ENCODE data around the gene MYCBP.
"Not testable (repeated sequence)": the region's sequence is repeated elsewhere in the genome, so short reads cannot be mapped to it uniquely, and the experiment has no call there.

The MYCBP gene, protein sequence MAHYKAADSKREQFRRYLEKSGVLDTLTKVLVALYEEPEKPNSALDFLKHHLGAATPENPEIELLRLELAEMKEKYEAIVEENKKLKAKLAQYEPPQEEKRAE

DNA sequence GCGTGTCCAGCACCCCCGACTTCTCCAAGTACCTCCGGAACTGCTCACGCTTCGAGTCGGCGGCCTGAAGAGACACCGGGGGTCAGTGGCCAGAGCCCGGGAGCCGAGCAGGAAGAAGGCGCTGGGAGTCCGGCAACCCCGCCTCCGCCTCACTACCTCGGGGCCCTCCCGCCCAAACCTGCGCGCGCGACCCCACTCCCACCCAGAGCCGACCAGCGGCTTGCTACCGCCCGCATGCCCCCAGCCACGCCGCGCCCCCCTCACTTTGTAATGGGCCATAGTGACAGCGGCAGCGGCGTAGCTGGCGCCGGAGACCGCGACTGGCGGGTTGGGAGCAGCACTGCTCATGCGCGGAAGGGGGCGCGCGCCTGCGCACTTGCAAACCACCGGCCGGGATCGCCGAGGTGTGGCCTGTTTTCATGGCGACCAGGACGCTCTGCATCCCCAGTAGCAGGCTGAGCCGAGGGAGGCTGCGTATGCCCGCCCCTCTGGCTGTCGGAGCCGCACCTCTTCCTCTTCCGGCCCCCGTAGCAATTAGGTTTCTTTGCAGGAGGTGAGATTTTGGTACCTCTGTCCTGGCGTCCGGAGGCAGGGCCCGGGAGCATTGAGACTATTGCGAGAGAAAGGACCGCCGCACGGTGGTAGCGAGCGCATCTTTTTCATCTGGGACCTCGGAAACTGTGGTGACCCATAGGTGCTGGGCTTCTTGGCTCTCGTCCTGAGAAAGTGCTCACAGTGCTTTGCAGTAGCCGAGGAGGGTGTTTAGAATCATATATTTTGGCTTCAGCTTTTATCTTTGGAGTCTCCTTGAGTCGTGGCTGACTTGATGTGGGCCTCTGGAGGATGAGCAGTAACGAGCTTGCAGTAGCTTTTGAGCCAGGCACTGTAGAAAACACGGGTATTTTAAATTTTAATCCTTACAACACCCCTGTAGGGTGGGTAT is at the start of gene MYCBP:
Gene MYCBP, minus strand, starts transcription at position 322 of the 943 bp plus-strand sequence. Its CDS starts 43 bp downstream, at position 279.
- DNase-seq (ENCODE audit: low spot score), result peak; percentile 97

DNA sequence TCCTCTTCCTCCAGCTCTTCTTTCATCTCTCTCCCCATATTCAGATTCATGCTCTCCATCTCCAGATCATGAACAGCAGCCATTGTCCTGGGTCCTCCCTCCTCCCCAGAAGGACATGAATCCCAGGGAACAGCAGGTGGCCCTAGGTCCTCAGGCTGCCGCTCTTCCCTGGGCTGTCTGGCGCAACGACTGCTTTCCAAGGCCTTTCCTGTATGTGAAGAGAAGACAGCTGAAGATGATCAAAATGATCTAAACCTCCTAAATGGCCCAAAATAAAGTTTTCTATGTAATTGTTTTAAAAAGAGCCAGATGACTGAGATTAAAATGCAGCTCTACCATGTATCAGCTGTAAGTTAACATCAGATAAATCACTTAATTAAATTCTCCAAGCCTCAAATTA is 46.0 kb upstream of the MYCBP start:
- no peak for DNase-seq (ENCODE audit: low spot score)

DNA sequence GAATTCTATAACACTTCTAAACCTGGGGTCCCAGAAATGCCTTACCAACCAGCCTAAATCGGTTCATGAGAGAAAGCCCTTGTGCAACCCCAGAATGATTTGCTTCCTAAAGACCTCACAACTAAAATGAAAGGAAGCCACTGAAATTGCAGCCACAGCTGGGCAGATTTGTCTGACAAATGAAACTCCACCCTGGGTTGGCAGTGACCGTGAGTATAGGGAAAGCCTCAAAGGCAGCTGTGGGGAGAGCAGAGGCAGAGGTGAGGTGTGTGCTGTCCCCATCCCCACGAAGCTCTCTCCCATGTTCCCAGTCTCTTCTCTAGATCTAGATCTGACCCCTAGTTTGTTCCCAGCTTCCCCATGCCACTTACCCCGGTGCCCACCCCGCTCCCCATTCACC is 45.4 kb upstream of the MYCBP start:
- DNase-seq (ENCODE audit: low spot score), result no peak

DNA sequence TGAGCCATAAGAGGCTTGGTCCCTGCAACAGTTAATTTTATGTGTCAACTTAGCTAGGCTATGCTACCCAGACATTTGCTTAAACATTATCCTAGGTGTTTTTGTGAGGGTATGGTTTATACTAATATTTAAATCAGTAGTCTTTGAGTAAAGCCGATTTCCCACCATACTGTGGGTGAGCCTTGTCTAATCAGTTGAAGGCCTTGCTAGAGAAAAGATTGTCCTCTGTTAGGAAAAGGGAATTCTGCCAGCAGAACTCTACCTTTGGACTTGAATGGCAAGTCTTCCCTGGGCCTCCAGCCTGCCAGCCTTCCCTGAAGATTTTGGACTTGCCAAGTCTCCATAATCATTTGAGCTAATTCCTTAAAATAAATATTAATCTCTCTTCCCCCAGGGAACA is 44.6 kb upstream of the MYCBP start:
- no peak for DNase-seq (ENCODE audit: low spot score)

DNA sequence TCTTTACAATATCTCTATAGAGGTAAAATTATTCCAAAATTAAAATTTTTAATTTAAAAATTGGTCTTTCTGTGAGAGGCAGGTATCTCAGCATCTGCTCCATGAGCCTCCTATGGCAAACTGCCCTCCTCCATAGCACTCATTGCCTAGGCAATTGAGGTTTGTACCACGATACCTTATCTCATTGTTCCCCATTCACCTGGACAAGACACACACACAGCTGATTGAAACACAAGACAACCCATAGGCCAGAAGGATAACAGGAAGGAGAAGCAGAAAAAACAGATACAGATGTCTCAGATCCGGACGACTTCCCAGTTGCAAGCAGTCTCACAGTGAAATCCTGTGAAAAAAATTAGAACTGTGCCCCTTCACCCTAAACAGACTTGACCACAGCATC is 44.2 kb upstream of the MYCBP start:
- no peak for DNase-seq (ENCODE audit: low spot score)

DNA sequence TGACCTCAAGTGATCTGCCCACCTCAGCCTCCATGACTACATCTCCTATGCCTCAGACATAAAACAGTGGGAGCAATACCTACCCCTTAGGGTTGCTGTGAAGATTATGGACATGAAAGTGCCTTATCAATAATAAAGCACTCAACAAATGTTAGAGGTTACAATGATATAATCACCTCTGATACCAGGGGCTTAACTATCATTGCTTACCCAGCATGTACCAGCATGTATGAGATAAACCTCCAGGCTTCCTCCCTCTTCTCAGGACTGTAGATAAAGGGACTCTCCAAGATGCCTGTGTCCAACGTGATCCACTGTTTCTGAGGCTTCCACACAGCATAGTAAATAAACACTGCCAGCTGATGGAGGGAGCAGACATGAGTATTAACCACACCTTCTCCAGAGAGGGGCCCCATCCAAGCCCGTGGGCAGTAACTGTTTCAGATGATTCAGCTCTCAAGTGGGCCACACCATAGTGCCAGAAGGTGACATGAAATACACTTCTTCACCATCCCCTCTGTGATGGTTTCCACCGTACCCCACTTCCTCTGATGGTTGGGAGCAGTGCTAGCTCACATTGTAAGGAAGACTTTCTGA is 42.3 kb upstream of the MYCBP start:
- peak; percentile 50 for DNase-seq (ENCODE audit: low spot score)

DNA sequence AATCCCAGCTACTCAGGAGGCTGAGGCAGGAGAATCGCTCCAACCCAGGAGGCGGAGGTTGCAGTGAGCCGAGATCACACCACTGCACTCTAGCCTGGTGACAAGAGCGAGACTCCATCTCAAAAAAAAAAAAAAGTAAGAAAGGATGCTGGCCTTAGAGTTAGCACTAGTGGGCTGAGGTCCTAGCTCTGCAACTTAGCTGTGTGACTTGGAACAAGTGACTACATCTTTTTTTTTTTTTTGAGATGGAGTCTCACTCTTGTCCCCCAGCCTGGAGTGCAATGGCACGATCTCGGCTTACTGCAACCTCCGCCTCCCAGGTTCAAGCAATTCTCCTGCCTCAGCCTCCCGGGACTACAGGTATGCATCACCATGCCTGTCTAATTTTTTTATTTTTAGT is 41.8 kb upstream of the MYCBP start:
- DNase-seq (ENCODE audit: low spot score), result not testable (repeated sequence)

DNA sequence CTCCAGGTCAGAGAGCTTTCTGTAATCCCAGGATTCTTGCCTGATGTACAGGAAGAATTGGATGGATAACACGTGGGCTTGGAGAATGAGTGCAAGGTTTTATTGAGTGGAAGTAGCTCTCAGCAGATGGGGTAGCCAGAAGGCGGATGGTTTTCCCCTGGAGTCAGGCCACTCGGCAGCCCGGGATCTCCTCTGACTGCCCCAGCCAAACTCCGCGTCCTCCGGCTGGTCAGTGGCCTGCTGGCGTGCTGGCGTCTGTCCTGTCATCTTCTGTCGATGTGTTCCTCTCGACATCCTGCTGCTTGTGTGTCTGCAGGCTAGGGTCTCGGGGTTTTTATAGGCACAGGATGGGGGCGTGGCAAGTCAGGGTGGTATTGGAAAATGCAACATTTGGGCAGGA is 35.7 kb upstream of the MYCBP start:
- DNase-seq (ENCODE audit: low spot score), result no peak

DNA sequence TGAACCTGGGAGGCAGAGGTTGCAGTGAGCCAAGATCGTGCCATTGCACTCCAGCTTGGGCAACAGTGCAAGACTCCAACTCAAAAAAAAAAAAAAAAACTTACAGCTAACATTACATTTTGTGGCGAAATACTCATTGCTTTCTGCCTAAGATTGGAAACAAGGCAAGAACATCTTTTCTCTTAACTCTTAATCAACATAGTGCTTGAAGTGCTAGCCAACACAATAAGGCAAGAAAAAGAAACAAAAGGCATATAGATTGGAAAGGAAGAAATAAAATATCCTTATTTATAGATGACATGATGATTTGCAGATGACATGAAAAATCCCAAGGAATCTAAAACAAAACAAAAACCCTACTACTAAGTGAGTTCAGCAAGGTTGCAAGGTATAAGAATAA is 32.8 kb upstream of the MYCBP start:
- no peak for DNase-seq (ENCODE audit: low spot score)

DNA sequence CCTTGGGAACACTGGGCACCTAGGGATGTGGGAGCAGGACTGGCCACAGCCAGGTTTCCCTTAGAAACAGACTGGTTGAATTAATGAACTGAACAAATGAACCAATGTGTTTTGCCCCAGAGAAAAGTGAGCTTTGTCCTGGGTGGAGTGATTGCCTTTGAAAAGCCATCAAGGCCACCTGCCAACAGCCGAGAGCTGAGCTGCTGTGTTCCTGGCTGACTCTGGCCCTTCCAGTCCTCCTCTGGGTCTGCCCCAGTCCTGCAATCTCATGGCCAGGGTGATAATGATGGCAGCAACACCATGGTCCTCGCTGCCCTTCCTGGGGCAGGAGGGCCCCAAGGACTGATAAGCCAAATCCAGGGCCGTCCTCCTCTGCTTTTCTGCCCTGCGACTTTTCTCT is 26.4 kb upstream of the MYCBP start:
- DNase-seq (ENCODE audit: low spot score), result no peak

DNA sequence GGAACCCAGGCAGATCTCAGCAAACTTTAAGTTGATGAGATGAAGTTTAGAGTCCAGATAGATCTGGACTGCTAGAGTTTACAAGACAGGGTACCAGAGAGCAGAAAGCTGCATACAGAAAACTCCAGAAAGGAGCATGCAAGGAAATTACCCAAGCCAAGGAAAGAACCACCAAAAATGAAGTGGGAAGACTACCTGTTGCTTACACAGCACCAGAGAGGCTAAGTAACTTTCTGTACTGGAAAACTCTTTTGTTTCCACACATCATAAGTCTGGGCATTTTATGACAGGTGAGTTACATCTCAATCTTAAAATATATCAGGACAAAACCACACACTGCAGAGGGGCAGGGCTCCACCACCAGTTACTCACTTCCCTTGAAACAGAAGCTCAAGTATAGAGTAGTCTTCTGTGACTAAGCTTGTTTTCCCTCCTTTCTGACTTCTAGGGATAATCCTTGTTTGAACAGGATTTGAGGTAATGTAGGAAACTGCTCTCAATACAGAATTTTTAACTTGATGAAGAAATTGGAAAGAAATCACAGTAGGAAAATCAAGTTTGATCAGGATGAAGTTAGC is 25.6 kb upstream of the MYCBP start:
- no peak for DNase-seq (ENCODE audit: low spot score)

DNA sequence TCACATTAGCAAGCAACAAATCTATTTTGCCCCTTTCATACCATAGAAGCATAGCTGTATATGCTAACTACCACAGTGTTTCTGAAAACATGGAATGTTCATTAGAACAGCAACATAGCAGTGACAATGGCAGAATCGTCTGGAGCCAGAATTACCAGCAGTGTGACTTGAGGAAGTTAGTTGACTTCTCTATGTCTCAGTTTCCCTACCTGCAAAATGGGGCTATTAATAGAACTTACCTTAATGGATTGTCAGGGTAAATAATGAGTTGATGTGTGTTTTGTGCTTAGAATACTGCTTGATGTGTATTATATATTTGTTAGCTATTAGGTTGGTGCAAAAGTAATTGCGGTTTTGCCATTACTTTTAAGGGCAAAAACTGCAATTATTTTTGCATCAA is 23.0 kb upstream of the MYCBP start:
- no peak for DNase-seq (ENCODE audit: low spot score)

DNA sequence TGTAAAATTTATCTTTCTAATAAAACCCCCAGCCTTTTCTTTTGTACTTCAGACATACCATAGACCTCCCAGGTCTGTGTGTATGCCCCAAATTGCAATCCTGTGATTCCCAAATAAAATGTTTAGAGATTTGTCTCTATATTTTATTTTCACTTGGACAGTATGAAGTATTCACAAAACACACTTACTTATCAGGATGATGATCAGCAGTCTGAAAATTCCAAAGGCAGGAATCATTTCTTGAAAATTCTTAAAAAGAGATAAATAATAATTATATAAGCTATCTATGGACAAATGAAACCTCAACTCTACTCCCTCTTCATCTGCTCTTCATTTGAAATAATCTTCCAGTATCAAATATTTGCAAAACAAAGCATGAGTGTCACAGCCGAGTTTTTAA is 19.8 kb upstream of the MYCBP start:
- DNase-seq (ENCODE audit: low spot score), result no peak

DNA sequence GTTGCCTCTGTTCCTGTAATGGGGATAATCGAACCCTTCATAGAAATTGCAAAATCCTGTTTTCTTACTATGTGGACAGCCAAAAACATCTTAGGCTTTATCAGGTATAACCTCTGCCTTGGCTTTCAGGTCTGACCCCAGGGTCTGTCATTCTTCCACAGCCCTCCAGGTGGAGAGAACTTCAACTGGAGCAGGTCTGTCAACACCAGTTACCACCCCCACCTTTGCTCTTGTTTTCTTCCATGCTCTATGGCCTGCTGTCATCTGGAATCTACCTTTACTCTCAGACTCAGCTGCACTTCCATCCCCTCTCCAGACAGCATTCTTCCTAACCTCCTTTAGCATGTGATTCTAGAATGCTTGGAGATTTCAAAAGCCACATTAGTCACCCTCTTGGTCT is 18.6 kb upstream of the MYCBP start:
- DNase-seq (ENCODE audit: low spot score), result no peak

DNA sequence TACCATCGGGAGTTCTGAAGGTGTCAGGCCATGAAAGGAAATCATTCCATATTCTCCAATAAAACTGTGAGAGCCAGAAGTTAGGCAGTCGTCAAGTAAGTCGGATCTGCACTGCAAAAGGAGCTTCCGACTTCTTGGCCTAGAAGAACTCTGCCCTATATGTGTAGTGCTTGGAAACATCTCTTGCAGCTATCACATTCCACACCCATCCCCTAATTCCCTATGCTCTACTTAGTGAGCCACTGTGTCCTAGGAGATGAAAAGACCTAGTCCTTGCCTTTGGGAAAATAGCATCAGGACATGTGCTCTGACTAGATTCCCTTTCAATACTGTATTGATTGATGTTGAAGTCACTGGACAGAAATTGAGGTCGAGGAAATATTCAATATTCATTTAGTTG is 16.4 kb upstream of the MYCBP start:
- DNase-seq (ENCODE audit: low spot score), result no peak

DNA sequence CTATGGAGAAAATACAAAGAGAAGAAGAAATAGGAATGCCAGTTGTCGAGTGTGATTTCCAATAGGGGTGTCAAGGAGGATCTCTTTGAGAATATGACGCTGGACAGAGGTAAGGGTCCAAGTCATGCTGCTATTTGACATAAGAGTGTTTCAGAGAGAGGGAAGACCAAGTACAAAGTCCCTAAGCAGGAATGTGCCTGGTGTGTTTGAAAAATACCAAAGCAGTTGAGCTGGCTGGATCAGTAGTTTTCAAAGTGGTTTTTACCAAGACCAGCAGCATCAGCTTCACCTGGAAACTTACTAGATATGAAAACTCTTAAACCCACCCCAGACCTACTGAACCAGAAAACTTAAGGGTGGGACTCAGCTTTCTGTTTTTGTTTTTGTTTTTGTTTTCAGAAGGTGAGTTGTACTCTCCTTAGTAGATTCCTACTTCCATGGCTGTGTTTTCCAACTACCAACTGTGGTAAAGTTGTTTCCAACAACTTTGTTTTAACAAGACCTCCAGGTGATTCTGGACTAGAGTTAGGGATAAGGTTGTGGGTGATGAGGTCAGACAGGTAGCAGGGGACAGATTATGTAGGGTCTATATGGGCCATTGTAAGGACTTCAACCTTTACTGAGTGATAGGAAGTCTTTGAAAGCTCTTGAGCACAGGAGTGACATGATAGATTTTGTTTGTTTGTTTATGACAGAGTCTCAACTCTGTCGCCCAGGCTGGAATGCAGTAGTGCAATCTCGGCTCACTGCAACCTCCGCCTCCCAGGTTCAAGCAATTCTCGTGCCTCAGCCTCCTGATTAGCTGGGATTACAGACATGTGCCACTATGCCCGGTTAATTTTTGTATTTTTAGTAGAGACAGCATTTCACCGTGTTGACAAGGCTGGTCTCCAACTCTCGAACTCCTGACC is 15.5 kb upstream of the MYCBP start:
- no peak for DNase-seq (ENCODE audit: low spot score)

DNA sequence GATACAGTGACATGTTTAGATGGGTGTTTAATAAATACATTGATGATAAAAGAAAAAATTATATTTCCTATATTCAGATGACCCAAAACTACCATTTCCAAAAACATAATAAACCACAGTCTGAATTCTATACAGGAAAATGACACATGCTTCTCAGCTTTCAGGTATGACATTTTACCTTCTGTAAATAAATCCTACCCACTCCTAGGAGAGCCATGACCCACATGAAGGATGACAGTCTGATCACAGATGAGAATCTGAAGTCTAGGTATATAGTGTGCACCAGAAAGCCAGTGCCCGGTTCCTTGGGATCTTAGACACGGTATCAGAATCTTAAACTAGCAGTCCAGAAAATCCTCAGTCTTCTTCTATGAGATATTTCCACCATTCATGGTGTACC is 11.9 kb upstream of the MYCBP start:
- DNase-seq (ENCODE audit: low spot score), result no peak

DNA sequence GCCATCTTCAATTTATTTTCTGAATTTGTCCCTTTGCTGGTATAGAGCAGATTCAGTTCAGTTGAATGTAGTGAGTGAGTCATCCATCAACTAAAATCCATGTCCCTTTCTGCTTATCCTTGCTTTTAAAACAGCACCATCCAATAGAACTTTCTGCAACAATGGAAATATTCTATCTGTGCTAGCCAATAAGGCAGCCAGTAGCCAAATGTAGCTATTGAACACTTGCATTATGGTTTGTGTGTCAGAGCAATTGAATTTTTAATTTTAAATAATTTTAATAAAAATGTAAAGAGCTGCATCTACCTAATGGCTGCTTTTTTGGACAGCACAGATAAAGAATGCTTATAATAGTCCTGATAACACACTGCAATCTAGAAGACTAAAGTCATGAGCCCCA is 8.3 kb upstream of the MYCBP start, which contains the start of gene GJA9:
Gene GJA9, minus strand, starts transcription at position 101 of the 400 bp plus-strand sequence. CDS start 5,489 bp downstream, outside the sequence.
- DNase-seq (ENCODE audit: low spot score), result no peak

DNA sequence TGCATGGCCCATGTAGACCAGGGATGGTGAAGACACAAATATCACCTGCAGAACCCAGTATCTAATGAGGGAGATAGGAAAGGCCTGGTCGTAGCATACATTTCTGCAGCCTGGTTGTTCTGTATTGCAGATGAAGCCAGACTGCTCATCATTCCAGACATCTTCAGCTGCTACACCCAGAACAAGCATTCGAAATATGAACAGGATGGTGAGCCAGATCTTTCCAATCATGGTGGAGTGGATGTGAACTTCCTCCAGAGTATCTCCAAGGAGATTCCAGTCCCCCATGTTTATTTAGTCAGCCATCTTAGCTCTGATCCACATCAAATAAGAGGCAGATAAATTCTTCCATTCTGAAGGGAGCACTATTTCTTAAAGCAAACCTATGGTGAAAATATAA is 2.7 kb upstream of the MYCBP start:
- no peak for DNase-seq (ENCODE audit: low spot score)

DNA sequence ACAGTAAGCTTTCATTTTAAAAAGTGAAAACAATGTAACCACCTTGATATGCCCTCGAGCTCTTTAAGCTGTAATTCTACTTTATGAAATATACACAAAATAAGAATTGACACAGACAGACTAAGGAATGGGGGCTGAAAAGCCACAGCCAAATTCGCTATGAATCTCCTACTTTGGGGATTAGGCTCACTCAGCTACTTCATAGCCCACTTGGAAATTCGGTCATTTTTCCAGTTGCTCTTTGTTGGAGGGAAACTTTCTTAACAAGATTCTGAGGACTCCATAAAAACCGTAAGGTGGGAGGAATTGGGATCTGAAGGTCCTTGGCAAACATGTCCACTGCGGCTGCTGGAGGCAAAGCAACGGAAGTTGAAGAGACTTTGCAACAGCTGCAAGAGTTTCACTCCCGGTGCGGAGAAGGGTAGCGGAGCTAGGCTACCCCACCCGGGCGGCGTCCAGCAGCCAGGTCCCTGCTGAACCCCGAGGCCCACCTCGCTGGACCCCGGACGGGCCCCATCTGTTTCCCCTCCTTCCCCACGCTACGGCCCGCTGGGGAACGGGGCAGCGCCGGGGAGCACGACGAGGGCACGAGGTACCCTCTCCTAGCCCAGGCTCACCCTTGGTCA is 634 bp downstream of the MYCBP start:
- peak; percentile 50 for DNase-seq (ENCODE audit: low spot score)

DNA sequence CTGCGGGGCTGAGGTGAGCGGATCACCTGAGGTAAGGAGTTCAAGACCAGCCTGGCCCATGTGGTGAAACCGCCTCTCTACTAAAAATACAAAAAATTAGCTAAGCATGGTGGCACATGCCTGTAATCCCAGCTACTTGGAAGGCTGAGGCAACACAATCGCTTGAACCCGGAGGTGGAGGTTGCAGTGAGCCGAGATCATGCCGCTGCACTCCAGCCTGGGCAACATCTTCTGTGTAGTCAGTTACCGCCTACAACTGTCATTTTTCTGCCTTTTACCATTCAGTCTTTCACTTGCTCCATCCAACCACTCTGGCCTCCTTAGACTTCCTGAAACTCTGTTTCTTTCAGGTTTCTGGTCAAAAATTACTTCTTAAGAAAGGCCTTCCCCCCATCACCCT is 2.2 kb downstream of the MYCBP start:
- DNase-seq (ENCODE audit: low spot score), result no peak

Measured in hematopoietic multipotent progenitor cell treated with erythropoietin and hydrocortisone succinate and interleukin-3 and kit ligand, for 17 days (in vitro differentiated cells).